Upper lobe of left lung (tissue), 4 donors: ENCODE data around the gene BANP.

Source experiments
- POLR2A ChIP-seq, 4 donors: fragments of 450-650 bp; IDR thresholded peaks; one replicate each; pipeline ENCODE4 v1.5.1; 2016 to 2017; ENCODE audit warnings: antibody characterized with exemption in 4 of 4, mild to moderate bottlenecking in 2 of 4
- TF ChIP-seq, protein P1 (sequence below), 6 experiments: fragments of 450-650 bp in 4 of 6; fragments of 200-600 bp in 2 of 6; sonication (generic) in 2 of 6; IDR thresholded peaks; one replicate each; pipeline ENCODE4 v1.5.1; 2016 to 2019; ENCODE audit warnings: antibody characterized with exemption in 6 of 6

DNA sequence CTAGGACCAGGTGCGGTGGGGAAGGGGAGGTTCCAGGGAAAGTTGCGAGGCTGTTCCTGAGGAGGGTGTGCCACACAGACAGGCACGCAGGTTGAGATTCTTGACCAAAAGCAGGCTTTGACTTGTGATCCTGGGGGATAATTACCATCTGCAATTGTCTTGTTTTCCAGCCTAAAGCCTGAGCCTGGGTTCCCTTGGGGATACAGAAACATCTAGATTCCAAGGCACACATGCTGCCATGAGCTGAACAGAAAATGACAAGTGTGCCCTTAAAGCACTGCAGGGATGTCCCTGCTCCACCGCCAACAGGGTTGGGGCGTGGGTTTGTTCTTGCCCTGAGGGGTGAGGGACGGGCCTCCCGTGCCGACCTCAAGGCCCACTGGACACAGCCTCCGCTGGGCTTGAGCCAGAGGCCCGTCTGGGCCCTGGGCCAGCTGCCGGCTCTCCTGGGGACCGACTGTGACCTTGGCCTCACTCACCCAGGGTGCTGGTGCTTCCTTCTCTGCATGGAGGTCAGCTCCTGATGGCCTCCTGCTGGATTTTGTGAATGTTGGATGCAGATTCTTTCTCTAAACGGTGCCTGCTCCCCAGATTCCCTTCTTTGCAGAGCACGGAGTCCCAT is 28.9 kb upstream of the BANP start:
- no peak for TF ChIP-seq POLR2A (IDR thresholded peaks at IDR 0.05)
- TF ChIP-seq, protein P1, sequence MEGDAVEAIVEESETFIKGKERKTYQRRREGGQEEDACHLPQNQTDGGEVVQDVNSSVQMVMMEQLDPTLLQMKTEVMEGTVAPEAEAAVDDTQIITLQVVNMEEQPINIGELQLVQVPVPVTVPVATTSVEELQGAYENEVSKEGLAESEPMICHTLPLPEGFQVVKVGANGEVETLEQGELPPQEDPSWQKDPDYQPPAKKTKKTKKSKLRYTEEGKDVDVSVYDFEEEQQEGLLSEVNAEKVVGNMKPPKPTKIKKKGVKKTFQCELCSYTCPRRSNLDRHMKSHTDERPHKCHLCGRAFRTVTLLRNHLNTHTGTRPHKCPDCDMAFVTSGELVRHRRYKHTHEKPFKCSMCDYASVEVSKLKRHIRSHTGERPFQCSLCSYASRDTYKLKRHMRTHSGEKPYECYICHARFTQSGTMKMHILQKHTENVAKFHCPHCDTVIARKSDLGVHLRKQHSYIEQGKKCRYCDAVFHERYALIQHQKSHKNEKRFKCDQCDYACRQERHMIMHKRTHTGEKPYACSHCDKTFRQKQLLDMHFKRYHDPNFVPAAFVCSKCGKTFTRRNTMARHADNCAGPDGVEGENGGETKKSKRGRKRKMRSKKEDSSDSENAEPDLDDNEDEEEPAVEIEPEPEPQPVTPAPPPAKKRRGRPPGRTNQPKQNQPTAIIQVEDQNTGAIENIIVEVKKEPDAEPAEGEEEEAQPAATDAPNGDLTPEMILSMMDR (IDR thresholded peaks at IDR 0.05) = no peak
